ENCODE results near the gene PKD1L1. TPM values are rescaled to one million over a fixed set of nuclear protein-coding genes. Genes with fewer than 3 reads are reported as not detected.

The PKD1L1 gene
- polyA plus RNA-seq, 1 donor from 2014 or later: 2.0 TPM

- H3F3A ChIP-seq (ENCODE audit: insufficient read depth, low read length, poor library complexity, severe bottlenecking): no peaks in the 10 kb centered on the region
- H4K20me1 ChIP-seq (ENCODE audit: insufficient read depth): no peaks in the 10 kb centered on the region
- H3K27ac ChIP-seq (ENCODE audit: low read length): no peak overlapping the region
- no peak overlapping the region for H3K4me2 ChIP-seq (ENCODE audit: low read length)
- H3K79me2 ChIP-seq (replicated peaks; ENCODE audit: insufficient read depth, low read length): no peaks in the 10 kb centered on the region
- H3K4me3 ChIP-seq (ENCODE audit: low read length): no peak overlapping the region
- no peaks in the 10 kb centered on the region for H3K27me3 ChIP-seq (ENCODE audit: insufficient read depth, low read depth, low read length)
- H3K9ac ChIP-seq (ENCODE audit: low read length): no peak overlapping the region
- no peaks in the 10 kb centered on the region for H3K9me3 ChIP-seq (ENCODE audit: low read length)
- H3K9me2 ChIP-seq (ENCODE audit: insufficient read depth, low read length): no peaks in the 10 kb centered on the region
- TF ChIP-seq RAD21 (conservative IDR thresholded peaks at IDR 0.05): no peak
- TF ChIP-seq EP300 (conservative IDR thresholded peaks at IDR 0.05; ENCODE audit: poor library complexity, severe bottlenecking): no peak
- TF ChIP-seq CTCF (IDR thresholded peaks at IDR 0.05; ENCODE audit: poor library complexity, severe bottlenecking): no peak
- TF ChIP-seq REST (IDR thresholded peaks at IDR 0.05; ENCODE audit: borderline replicate concordance): no peak
- TF ChIP-seq MXI1 (conservative IDR thresholded peaks at IDR 0.05; ENCODE audit: poor library complexity, severe bottlenecking): no peak
- TF ChIP-seq TAF1 (IDR thresholded peaks at IDR 0.05; ENCODE audit: low read depth): no peak
- TF ChIP-seq POLR2AphosphoS5 (IDR thresholded peaks at IDR 0.05): no peak
- no peak for TF ChIP-seq EZH2 (IDR thresholded peaks at IDR 0.05; ENCODE audit: borderline replicate concordance, insufficient read depth, low read length, poor library complexity, severe bottlenecking)
- no peak for TF ChIP-seq SMC3 (conservative IDR thresholded peaks at IDR 0.05; ENCODE audit: poor library complexity)
- H3K36me3 ChIP-seq (ENCODE audit: insufficient read depth, low read length): peaks cover 8% of the 10 kb centered on the region
- no peak overlapping the region for H2AFZ ChIP-seq (ENCODE audit: low read depth, low read length)
These were observed 3.1 kb upstream of the PKD1L1 start for GRCh38 chr7:47951374-47951773.

- H3K9ac ChIP-seq (ENCODE audit: low read length): no peak overlapping the region
- H3K27me3 ChIP-seq (ENCODE audit: insufficient read depth, low read depth, low read length): no peaks in the 10 kb centered on the region
- no peaks in the 10 kb centered on the region for H3F3A ChIP-seq (ENCODE audit: insufficient read depth, low read length, poor library complexity, severe bottlenecking)
- no peak overlapping the region for H3K4me3 ChIP-seq (ENCODE audit: low read length)
- no peak overlapping the region for H3K4me2 ChIP-seq (ENCODE audit: low read length)
- H3K9me3 ChIP-seq (ENCODE audit: low read length): no peaks in the 10 kb centered on the region
- TF ChIP-seq EZH2 (IDR thresholded peaks at IDR 0.05; ENCODE audit: borderline replicate concordance, insufficient read depth, low read length, poor library complexity, severe bottlenecking) (no peak), POLR2AphosphoS5 (IDR thresholded peaks at IDR 0.05) (no peak), MXI1 (conservative IDR thresholded peaks at IDR 0.05; ENCODE audit: poor library complexity, severe bottlenecking) (no peak), EP300 (conservative IDR thresholded peaks at IDR 0.05; ENCODE audit: poor library complexity, severe bottlenecking) (no peak), REST (IDR thresholded peaks at IDR 0.05; ENCODE audit: borderline replicate concordance) (no peak), TAF1 (IDR thresholded peaks at IDR 0.05; ENCODE audit: low read depth) (no peak), CTCF (IDR thresholded peaks at IDR 0.05; ENCODE audit: poor library complexity, severe bottlenecking) (no peak), RAD21 (conservative IDR thresholded peaks at IDR 0.05) (no peak), SMC3 (conservative IDR thresholded peaks at IDR 0.05; ENCODE audit: poor library complexity) (no peak)
- H3K36me3 ChIP-seq (ENCODE audit: insufficient read depth, low read length): peaks cover 8% of the 10 kb centered on the region
- no peaks in the 10 kb centered on the region for H4K20me1 ChIP-seq (ENCODE audit: insufficient read depth)
- no peak overlapping the region for H2AFZ ChIP-seq (ENCODE audit: low read depth, low read length)
- H3K9me2 ChIP-seq (ENCODE audit: insufficient read depth, low read length): no peaks in the 10 kb centered on the region
- H3K79me2 ChIP-seq (replicated peaks; ENCODE audit: insufficient read depth, low read length): no peaks in the 10 kb centered on the region
- no peak overlapping the region for H3K27ac ChIP-seq (ENCODE audit: low read length)
These were observed 2.4 kb upstream of the PKD1L1 start for GRCh38 chr7:47950714-47951113.

Measured in neural cell (in vitro differentiated cells).